Activated CD8-positive, alpha-beta T cell treated with anti-CD3 and anti-CD28 coated beads for 36 hours (primary cell): Measurements from ENCODE around the gene PXDN. TPM values are rescaled to one million over a fixed set of nuclear protein-coding genes. Genes with fewer than 3 reads are reported as not detected.

Experiments
- ATAC-seq: fragments of 200-7000 bp; cut with Tn5 transposase; one replicate; pipeline ENCODE4 v1.10.0; 2021; ENCODE audit warnings: mild to moderate bottlenecking, moderate library complexity
- CTCF ChIA-PET: fragments of 350-600 bp; sonication (Branson Sonifier 250); formaldehyde crosslinking; loops from one replicate; lab custom pipeline; 2021; ENCODE audit warnings: antibody characterized with exemption; lab: Charles Lee
- POLR2A ChIA-PET: fragments of 350-600 bp; sonication (Branson Sonifier 250); formaldehyde crosslinking; loops from one replicate; lab custom pipeline; 2021; ENCODE audit warnings: antibody characterized with exemption; lab: Charles Lee
- DNase-seq: peaks from one replicate; pipeline ENCODE4 v3.0.0-alpha.2; 2020
- H3K27ac Mint-ChIP-seq: one replicate; pipeline ENCODE4 v1.8.0; 2021; ENCODE audit warnings: mild to moderate bottlenecking, mixed read lengths
- H3K27me3 Mint-ChIP-seq: one replicate; pipeline ENCODE4 v1.8.0; 2021; ENCODE audit warnings: mixed read lengths
- H3K36me3 Mint-ChIP-seq: one replicate; pipeline ENCODE4 v1.8.0; 2021; ENCODE audit warnings: low read depth, mixed read lengths
- H3K4me1 Mint-ChIP-seq: one replicate; pipeline ENCODE4 v1.8.0; 2021; ENCODE audit warnings: low read depth, mixed read lengths
- H3K4me3 Mint-ChIP-seq: one replicate; pipeline ENCODE4 v1.8.0; 2021; ENCODE audit warnings: mild to moderate bottlenecking, moderate library complexity, mixed read lengths
- H3K9me3 Mint-ChIP-seq: one replicate; pipeline ENCODE4 v1.8.0; 2021; ENCODE audit warnings: mixed read lengths
- CTCF ChIP-seq: fragments of 200-600 bp; IDR thresholded peaks from one replicate; pipeline ENCODE4 v1.8.0; 2022; ENCODE audit warnings: antibody characterized with exemption, mild to moderate bottlenecking
- intact Hi-C: fragments of 100-400 bp; cut with micrococcal nuclease; formaldehyde crosslinking; loops from one replicate; pipeline ENCODE4 v1.10.0; 2022
- total RNA-seq, 2 experiments: library from RNA; stranded (reverse); gene quantifications; one replicate each; pipeline ENCODE4 v1.2.3, GENCODE V29; 2021

The PXDN gene
- total RNA-seq, 2 experiments from 2014 or later = 0.58 to 0.83 TPM

- CTCF ChIA-PET = no interaction called here
- Mint-ChIP-seq H3K4me1 (no peaks in the 10 kb centered on the region), H3K9me3 (no peaks in the 10 kb centered on the region), H3K36me3 (no peaks in the 10 kb centered on the region), H3K4me3 (no peak overlapping the region), H3K27me3 (peaks cover 7% of the 10 kb centered on the region), H3K27ac (no peak overlapping the region)
- intact Hi-C loops = no loop called here
- DNase-seq = no peak
- no peak for ATAC-seq
- POLR2A ChIA-PET = no interaction called here
- no peak for TF ChIP-seq CTCF
These were observed 88.9 kb downstream of the PXDN start for GRCh38 chr2:1655461-1655860.

GRCh38 chr2:1654696-1655374, 89.5 kb downstream of the PXDN start:
- Mint-ChIP-seq H3K4me1 (no peaks in the 10 kb centered on the region), H3K27me3 (peaks cover 7% of the 10 kb centered on the region), H3K4me3 (no peak overlapping the region), H3K27ac (no peak overlapping the region), H3K9me3 (no peaks in the 10 kb centered on the region), H3K36me3 (no peaks in the 10 kb centered on the region)
- no peak for DNase-seq
- intact Hi-C loops = no loop called here
- no peak for ATAC-seq
- no peak for TF ChIP-seq CTCF
- CTCF ChIA-PET = no interaction called here
- POLR2A ChIA-PET = no interaction called here

GRCh38 chr2:1653956-1654695, 90.2 kb downstream of the PXDN start:
- Mint-ChIP-seq H3K36me3 (no peaks in the 10 kb centered on the region), H3K4me3 (no peak overlapping the region), H3K27ac (no peak overlapping the region), H3K4me1 (no peaks in the 10 kb centered on the region), H3K27me3 (peaks cover 7% of the 10 kb centered on the region), H3K9me3 (no peaks in the 10 kb centered on the region)
- CTCF ChIA-PET = no interaction called here
- intact Hi-C loops = no loop called here
- POLR2A ChIA-PET = no interaction called here
- ATAC-seq (no peak), DNase-seq (no peak)
- no peak for TF ChIP-seq CTCF

- intact Hi-C loops = no loop called here
- Mint-ChIP-seq H3K9me3 (no peaks in the 10 kb centered on the region), H3K27ac (no peak overlapping the region), H3K27me3 (no peaks in the 10 kb centered on the region), H3K4me1 (no peaks in the 10 kb centered on the region), H3K4me3 (no peak overlapping the region), H3K36me3 (no peaks in the 10 kb centered on the region)
- CTCF ChIA-PET = no interaction called here
- DNase-seq (no peak), ATAC-seq (no peak)
- TF ChIP-seq CTCF = no peak
- POLR2A ChIA-PET = no interaction called here
These were observed 92.1 kb downstream of the PXDN start for GRCh38 chr2:1652034-1652790.
